AG09309 (cell line): ENCODE data around the gene UBA3.
A peak's percentile ranks its signal among the peaks of the same experiment; 100 is the strongest.

ENCODE experiments used
- DNase-seq: peaks from one replicate; pipeline ENCODE4 v3.0.0-alpha.2; 2010; ENCODE audit warnings: low read depth
- H3K4me3 ChIP-seq: 2 replicates; pipeline ENCODE4 v1.5.1; 2011; ENCODE audit warnings: mild to moderate bottlenecking, low read depth, low read length, moderate library complexity; ENCODE audit not compliant: control insufficient read depth
- TF ChIP-seq, protein P1 (sequence below): IDR thresholded peaks from 2 replicates; pipeline ENCODE4 v1.5.1; 2011; ENCODE audit warnings: mild to moderate bottlenecking, low read depth, low read length, inconsistent platforms; ENCODE audit not compliant: insufficient read depth, control insufficient read depth; ENCODE audit errors: missing control alignments

UBA3 gene

GRCh38 chr3:69063636-69064035, 16.5 kb downstream of the UBA3 start:
- no peak for DNase-seq
- H3K4me3 ChIP-seq: no peak overlapping the region
- TF ChIP-seq, protein P1, sequence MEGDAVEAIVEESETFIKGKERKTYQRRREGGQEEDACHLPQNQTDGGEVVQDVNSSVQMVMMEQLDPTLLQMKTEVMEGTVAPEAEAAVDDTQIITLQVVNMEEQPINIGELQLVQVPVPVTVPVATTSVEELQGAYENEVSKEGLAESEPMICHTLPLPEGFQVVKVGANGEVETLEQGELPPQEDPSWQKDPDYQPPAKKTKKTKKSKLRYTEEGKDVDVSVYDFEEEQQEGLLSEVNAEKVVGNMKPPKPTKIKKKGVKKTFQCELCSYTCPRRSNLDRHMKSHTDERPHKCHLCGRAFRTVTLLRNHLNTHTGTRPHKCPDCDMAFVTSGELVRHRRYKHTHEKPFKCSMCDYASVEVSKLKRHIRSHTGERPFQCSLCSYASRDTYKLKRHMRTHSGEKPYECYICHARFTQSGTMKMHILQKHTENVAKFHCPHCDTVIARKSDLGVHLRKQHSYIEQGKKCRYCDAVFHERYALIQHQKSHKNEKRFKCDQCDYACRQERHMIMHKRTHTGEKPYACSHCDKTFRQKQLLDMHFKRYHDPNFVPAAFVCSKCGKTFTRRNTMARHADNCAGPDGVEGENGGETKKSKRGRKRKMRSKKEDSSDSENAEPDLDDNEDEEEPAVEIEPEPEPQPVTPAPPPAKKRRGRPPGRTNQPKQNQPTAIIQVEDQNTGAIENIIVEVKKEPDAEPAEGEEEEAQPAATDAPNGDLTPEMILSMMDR: no peak

- TF ChIP-seq, protein P1: no peak
- DNase-seq: no peak
- H3K4me3 ChIP-seq: no peak overlapping the region
Observed at GRCh38 chr3:69059688-69060087, 20.5 kb downstream of the UBA3 start.

DNA sequence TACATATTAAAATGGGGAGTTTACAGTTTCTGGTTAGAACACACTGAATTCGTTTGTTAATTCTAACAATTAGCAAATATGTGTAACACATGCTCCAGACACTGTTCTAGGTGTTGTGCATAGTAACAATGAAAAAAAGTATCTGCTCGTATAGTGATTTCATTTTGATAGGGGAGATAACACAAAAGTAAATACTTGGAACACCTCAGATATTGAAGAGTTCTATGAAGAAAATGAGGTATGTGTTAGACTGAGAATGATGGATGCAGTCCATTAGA, 21.3 kb downstream of the UBA3 start:
- H3K4me3 ChIP-seq: no peak overlapping the region
- TF ChIP-seq, protein P1: no peak
- no peak for DNase-seq

DNA sequence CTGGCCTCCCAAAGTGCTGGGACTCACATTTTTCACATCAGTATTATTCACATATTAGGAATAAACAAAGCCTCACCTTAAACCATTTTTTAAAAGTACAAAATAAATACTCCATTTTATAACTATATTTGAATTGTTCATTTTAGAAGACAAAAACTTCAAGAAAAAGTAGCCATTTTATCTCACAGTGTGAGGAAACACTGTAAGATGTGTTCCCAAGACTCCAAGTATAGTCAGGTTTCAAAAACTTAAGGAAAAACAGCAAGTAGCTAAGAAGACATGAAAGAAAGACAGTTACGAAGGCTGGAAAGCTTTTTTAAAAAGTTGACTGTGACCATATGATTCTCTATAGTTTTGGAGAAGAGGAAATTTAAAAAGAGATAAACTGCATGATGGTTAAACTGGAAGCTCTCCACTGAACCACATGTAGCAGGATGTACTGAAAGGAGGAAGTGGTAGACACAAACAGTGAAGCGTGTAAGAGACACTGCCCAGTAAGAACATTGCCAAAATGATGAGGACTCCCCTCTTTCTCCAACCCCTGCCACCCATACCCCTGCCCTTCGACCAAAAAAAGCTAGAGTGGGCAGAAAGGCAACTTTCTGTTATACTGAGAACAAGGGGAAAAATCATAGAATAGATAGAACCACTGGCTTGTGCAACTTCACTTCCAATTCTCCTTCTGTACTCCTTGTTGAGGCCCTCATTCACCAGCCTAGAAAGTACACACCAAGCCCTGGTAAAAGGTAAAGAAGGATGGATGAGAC, 21.8 kb downstream of the UBA3 start:
- TF ChIP-seq, protein P1: no peak
- DNase-seq: no peak
- no peak overlapping the region for H3K4me3 ChIP-seq

DNA sequence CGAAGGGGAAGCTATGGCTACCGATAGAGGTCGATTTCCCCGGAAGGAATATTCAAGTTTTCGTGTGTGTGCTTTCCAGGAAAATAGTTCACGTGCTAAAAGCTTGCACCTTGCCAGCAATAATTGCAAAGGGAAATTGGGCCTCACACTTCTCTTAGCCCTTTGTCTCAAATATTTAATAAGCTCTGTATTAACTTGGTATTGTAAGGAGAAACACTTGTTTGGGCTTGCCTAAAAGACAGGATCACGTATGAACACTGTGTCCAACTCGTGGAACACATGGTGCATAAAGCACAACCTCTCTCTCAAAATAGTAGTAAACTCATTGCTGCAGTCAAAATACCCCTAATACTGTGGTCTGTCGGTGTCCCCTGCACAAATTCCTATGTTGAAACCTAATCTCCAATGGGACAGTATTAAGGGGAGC, 27.7 kb downstream of the UBA3 start:
- DNase-seq: no peak
- TF ChIP-seq, protein P1: no peak

DNA sequence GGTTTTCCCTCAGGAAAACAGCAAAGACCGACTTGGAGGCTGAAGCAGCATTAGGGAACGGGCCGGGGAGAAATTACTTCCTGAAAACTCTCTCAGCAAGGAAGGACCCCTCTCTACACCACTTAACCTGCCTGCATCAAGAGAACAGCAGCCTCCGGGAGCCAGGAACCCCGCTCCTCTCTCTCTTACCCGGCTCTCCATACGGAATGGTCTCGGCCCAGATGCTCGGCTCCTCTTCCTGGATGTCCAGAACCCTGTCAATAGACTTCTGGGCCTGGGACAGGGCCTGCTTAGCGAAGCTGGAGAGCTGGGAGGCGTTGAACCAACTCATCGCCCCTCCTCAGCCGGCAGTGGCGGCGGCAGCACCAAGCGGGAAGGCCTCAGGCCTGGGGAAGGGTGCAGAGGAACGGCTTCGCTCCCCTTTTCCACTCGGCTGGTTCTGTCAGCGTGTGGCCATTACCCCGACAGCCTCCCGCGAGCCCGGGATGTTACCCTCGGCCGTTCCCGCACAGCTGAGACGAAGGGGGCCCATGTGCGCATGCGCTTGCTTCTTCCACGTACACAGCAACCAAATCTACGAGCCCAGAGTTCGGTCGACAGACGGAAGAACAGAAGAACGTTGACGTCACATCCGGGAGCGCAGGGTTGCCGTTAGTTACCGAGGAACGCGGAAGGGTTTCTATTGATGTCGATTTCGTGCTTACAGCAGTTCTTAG, 28.3 kb downstream of the UBA3 start, which contains the start of gene TMF1:
Gene TMF1 (minus strand): TSS at position 578 of the 716 bp plus-strand sequence. CDS start 247 bp downstream, at position 331.
- TF ChIP-seq, protein P1: no peak
- H3K4me3 ChIP-seq: peak within 1 kb of the TSS; percentile 85
- peak; percentile 96 for DNase-seq

More for the DNA sequence above, 27.7 kb downstream of the UBA3 start:
- peak overlapping the region; percentile 85 for H3K4me3 ChIP-seq
